ENCODE data around the gene CYP1B1. TPM values are rescaled to one million over a fixed set of nuclear protein-coding genes. Genes with fewer than 3 reads are reported as not detected.

The CYP1B1 gene
- total RNA-seq (2016; rRNA removed; fragmentation: Illumina TruSeq; extraction: Trizol): not detected in 2 replicates
- not detected in 2 replicates for total RNA-seq (2016; cell fraction: cytosol; rRNA removed; fragmentation: Illumina TruSeq; extraction: Trizol; ENCODE audit: low read depth)
- not detected in 2 replicates for total RNA-seq (2016; cell fraction: insoluble cytoplasmic fraction; rRNA removed; fragmentation: Illumina TruSeq; extraction: Trizol)
- not detected in 2 replicates for total RNA-seq (2016; cell fraction: membrane; rRNA removed; fragmentation: Illumina TruSeq; extraction: Trizol)
- 0.09 TPM in 1 of 2 replicates, not detected in the other for total RNA-seq (2016; cell fraction: nucleus; rRNA removed; fragmentation: Illumina TruSeq; extraction: Trizol)
- not detected in 2 replicates for polyA plus RNA-seq (2011; rRNA removed)
- polyA plus RNA-seq (2011; cell fraction: cytosol; rRNA removed): not detected in 2 replicates
- not detected in 2 replicates for polyA plus RNA-seq (2011; cell fraction: nucleus; rRNA removed)
- polyA plus RNA-seq (2012): not detected in 2 replicates
- polyA plus RNA-seq (2016; cell fraction: cytosol; fragmentation: Illumina TruSeq; extraction: Trizol; ENCODE audit: low read depth): not detected in 2 replicates
- polyA plus RNA-seq (2016; cell fraction: insoluble cytoplasmic fraction; fragmentation: Illumina TruSeq; extraction: Trizol; ENCODE audit: low read depth): not detected in 2 replicates
- polyA plus RNA-seq (2016; cell fraction: membrane; fragmentation: Illumina TruSeq; extraction: Trizol; ENCODE audit: low read depth): not detected in 2 replicates
- 0.11 TPM in 1 of 2 replicates, not detected in the other for polyA plus RNA-seq (2016; cell fraction: nucleus; fragmentation: Illumina TruSeq; extraction: Trizol; ENCODE audit: insufficient read depth, low read depth)
- polyA minus RNA-seq (2011; rRNA and poly(A)+ RNA removed; ENCODE audit: low replicate concordance): 7.5 TPM in 1 of 2 replicates, not detected in the other
- not detected in 2 replicates for polyA minus RNA-seq (2011; cell fraction: cytosol; rRNA and poly(A)+ RNA removed)
- not detected in 2 replicates for polyA minus RNA-seq (2011; cell fraction: nucleus; rRNA and poly(A)+ RNA removed)
- percentile 12 among the genes with signal in this experiment for Bru-seq, nascent RNA
- BruChase-seq, experiment 1, labeled RNA remaining after a 6-hour chase: percentile 7 among the genes with signal in this experiment
- BruChase-seq, experiment 2, labeled RNA remaining after a 2-hour chase: percentile 15 among the genes with signal in this experiment
- long read RNA-seq, experiment 1: 0 reads
- long read RNA-seq, experiment 2: 0 reads

GRCh38 chr2:38075507-38076151 is at the start of gene CYP1B1:
TSS of gene CYP1B1 (minus strand) at chr2:38076151. CDS start at chr2:38075388, 763 bp downstream.
- 94% methylated on average over 38 of the region's 46 CpGs for WGBS (ENCODE audit: low lambda C conversion rate)
- Histone ChIP-seq H2AFZ (ENCODE audit: low read length) (no peak within 1 kb of the TSS), H3K36me3 (replicated peaks in 1 of 2; ENCODE audit: control insufficient read depth in 1 of 2, insufficient read depth in 2 of 2, low read length in 2 of 2) (no peaks in the 10 kb centered on the region), H3K4me3 (replicated peaks in 1 of 3; ENCODE audit: insufficient read depth in 1 of 3, low read depth in 2 of 3, low read length in 3 of 3) (peak within 1 kb of the TSS; percentile 38 to 66 (median 42); a peak in 5 of 6 replicates), H3K4me1 (ENCODE audit: insufficient read depth, low read length) (peaks cover 8% of the 10 kb centered on the region), H3K27me3 (ENCODE audit: control insufficient read depth in 1 of 2, insufficient read depth in 2 of 2, low read length in 2 of 2) (peaks cover 0 to 8% of the 10 kb centered on the region in 2 experiments; a peak in 1 of 5 replicates), H3K9ac (ENCODE audit: insufficient read depth, low read depth, low read length) (no peak within 1 kb of the TSS), H4K20me1 (ENCODE audit: insufficient read depth, low read length) (no peaks in the 10 kb centered on the region), H3K27ac (ENCODE audit: extremely low read length, insufficient read depth, low read length) (no peak within 1 kb of the TSS), H3K4me2 (ENCODE audit: low read depth, low read length) (peak within 1 kb of the TSS; percentile 67), H3K9me3 (ENCODE audit: low read length) (no peaks in the 10 kb centered on the region), H3K79me2 (ENCODE audit: insufficient read depth, low read length) (no peaks in the 10 kb centered on the region)
- ChIA-PET CTCF (ENCODE audit: low intra/inter-chr PET ratio, low total read pairs) (no interaction called here), POLR2A (no interaction called here)
- TF ChIP-seq, protein P1, sequence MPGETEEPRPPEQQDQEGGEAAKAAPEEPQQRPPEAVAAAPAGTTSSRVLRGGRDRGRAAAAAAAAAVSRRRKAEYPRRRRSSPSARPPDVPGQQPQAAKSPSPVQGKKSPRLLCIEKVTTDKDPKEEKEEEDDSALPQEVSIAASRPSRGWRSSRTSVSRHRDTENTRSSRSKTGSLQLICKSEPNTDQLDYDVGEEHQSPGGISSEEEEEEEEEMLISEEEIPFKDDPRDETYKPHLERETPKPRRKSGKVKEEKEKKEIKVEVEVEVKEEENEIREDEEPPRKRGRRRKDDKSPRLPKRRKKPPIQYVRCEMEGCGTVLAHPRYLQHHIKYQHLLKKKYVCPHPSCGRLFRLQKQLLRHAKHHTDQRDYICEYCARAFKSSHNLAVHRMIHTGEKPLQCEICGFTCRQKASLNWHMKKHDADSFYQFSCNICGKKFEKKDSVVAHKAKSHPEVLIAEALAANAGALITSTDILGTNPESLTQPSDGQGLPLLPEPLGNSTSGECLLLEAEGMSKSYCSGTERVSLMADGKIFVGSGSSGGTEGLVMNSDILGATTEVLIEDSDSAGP (CRISPR knock-in tag; IDR thresholded peaks at IDR 0.05; ENCODE audit: borderline replicate concordance): peak; percentile 28; the same call in 1 of the 2 replicates
- TF ChIP-seq MAX (IDR thresholded peaks at IDR 0.05): no peak
- 0 out of 2 replicates have a peak, but pooled peaks have one; percentile 16 for TF ChIP-seq ZHX1 (CRISPR knock-in tag; IDR thresholded peaks at IDR 0.05; ENCODE audit: low read depth)
- no peak for TF ChIP-seq JUNB (CRISPR knock-in tag; IDR thresholded peaks at IDR 0.05; ENCODE audit: borderline replicate concordance)
- intact Hi-C loops (cut with micrococcal nuclease; ENCODE audit: unreplicated experiment) (no loop called here), in situ Hi-C loops (cut with HindIII; ENCODE audit: extremely low pct_ligation_motif_present, low pct_unique_long_range_greater_than_20kb) (no loop called here)
- no TSS peak for BruUV-seq (replicated peaks)
- FAIRE-seq: no peak
- no peak for DNase-seq (ENCODE audit: low spot score)
- no peak for ATAC-seq
